GM19238 (cell line): ENCODE results near the gene PTPRN2.

Experiments used
- DNase-seq: peaks from one replicate; pipeline ENCODE4 v3.0.0; 2011; ENCODE audit warnings: low spot score; ENCODE audit not compliant: insufficient read length

PTPRN2 gene

DNA sequence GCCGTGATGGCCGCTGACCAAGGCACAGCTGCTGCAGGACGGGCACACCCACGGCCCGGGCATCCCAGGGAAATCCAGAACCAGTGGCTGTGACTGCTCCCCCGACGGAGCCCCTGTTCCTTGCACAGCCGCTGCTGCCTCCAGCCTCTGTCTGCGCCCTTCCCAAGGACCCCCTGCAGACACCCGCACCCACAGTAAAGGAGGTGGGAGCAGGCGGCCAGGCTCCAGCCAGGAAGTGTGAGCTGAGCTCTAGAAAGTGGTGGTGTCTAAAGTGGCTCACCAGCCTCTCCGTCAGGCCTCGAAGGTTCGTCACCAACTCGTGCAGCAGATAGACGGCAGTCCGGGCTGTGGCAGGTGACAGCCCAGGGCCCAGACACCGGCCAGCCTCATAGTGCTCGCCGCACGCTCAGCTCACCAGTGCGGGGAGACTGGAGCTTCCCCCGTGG, 944.1 kb downstream of the PTPRN2 start:
- DNase-seq, result no peak

DNA sequence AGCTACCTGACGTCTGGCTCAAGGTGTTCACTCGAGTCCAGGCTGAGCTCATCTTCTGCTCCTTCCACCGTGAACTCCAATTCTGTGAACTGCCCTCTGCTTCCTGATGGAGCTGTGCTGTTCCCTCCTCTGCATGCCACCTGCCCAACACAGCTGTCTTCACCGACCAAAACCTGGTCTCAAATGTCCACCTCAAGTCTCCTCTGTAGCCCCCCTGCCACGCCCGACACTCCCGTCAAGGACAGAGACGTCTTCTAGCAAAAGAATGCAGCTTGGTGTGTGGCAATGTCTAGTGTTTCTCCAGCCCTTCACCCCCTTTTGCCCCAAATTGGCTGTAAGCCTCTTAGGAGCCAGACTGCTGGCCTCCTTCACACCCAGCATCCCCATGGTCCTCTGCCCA, 945.8 kb downstream of the PTPRN2 start:
- DNase-seq, result no peak

DNA sequence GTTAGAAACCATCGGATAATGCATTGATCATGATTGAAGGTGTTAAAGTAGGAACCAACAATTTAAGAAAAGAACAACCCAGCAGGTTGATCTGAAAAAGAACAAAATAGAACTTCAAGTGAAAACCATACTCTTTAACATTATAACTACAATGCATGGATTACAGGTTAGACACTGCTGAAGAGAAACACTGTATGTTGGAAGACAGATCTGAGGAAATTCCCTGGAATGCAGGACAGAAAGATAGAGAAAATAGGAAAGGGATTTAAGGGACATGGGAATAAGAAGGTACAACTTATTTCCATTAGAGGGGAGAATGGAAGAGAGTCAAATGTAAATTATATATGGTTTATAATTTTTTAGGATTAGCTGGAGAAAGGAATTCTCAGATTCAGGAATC, 947.5 kb downstream of the PTPRN2 start:
- no peak for DNase-seq

DNA sequence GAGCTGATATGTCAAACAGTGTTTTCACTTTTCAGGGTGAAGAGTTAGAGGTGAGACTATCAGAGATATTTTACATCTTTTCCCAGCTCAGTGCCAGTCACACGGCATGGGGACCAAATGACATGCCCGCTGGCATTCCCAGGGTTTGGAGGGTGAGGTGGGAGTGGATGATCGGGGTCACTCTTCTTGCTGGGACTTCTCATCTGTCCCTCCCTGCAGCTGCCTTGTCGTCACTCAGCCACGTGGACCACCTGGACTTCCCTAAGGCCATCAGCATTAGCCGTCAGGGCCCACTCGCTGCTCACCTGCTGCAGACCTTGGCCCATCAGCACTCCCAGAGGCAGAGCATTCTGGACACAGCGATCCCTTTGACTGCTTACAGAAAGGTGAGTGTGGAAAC, 949.1 kb downstream of the PTPRN2 start:
- DNase-seq, result no peak

DNA sequence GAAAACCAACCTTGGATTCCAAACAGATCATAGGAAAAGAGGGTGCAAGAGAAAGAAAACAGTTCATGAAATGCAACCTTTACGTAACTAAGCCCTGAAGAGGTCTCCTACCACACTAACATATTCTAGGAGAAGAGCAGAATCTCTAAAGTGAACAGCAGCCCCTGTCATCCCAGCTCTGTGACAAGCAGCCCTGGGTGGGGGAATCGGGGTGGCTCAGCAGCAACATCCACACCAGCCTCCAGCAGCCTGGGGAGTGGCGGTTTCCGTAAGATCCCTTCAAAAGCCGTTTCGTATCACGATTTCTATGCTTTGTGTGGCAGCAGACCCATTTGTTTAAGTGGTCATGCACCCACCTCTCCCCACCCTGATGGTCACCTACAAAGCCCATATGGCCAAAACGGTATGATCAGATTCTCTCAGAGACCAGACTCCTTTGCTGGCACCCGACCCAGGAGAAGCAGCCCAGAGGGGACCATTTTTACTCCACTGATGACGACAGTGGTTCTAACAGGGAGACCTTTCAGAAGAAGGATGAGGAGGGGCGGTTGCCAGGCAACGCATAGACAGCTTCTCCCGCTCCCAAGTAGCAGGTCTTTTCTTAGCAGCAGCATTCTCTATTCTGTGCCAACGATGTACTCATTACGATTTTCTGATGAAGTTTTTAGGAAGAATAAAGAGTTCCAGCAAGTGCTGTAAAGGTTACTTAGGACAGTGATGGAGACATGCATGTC, 950.2 kb downstream of the PTPRN2 start:
- no peak for DNase-seq

DNA sequence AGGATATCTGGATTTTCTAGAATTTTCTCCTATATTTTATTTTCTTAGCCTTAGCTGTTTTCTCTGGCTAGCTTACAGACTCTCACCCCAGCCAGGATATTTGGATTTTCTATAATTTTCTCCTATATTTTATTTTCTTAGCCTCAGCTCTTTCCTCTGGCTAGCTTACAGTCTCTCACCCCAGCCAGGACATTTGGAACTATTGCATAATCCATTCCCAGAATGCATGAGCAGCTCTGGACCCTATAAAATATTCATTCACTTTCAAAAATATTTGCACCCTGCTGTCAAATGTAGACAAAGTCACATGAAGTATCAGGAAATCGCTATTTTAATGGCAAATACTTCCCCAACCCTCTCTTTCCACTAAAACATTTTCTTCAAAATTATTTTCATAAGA, 952.0 kb downstream of the PTPRN2 start:
- DNase-seq, result no peak

DNA sequence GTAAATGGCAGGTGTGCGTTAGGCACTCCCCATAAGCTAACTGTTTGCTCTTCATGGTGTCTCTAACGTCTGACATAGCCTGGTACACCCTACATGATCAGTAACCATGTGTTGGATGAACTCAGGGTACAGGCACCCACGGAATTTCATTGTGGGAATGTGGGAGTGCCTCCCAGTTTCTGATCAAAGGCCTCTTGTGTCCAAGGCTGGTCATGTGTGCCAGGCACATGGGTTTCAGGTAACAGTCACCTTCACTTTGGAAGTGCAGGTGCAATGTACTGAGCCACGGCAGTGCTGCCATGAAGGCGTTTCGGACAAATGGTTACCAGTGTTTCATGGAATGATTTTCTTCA, 952.5 kb downstream of the PTPRN2 start:
- no peak for DNase-seq

DNA sequence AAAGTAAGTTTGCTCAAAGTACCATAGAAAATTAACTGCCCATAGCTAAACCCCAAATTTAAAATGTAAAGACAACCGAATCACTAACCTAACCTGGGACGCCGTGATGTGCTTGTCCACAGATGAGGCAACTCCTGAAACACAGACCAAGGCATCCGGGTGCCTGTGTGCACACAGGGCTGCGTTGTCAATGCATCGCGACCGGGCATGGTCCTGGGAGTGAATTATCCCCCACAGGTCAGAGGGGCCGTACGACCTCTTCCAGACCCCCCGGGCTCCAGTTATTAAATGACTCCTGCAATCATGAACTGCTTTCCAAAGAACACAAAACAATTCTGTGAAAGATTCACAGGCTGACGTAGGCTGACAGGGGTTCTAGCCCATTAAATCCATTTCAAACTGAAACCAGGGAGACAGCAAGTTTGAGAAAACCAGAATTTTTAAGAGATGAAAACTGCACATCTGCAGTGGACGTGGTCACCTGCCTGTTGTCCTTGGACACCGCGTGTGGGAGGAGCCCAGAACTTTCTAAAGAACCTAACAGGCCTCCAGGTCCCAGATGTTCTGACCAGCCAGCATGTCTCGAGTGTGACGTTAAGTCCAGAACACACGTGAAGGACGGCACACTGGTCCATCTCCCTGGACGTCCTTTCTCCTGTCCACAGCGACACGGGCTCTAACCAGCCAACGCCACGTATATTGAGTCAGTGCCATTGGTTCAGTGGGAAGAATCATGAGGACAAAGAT, 953.0 kb downstream of the PTPRN2 start:
- no peak for DNase-seq

DNA sequence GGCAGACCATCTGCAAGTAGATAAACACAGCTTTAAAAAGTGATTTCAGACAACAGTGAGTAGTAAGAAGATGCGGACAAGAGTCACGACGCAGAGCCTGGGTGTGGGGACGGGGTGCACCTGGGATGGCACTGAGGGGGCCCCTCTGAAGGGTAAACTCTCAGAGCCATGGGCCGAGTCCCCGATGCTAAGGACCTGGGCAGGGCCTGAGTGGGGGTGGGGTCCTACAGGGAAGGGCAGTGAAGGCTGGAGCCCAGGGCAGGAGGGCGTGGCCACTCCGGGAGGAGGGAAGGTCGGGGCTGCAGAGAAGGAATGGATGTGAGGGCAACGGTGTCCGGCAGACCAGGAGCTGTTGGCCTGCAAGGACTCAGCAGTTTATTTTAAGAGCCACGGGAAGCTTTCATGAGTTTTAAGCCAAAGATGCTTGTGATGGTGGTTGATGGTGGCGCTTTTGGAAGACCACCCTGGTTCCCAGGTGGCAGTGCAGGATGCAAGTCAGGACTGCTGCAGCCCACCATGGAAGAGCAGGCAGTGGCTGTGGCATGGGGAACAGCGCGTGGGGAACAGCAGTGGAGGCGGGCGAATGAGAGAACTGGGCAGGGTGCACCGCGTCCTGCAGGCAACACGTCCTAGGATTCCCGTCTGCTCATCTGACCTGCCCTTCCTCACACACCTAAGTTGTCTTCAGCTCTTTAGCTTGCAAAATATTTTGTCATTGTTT, 954.0 kb downstream of the PTPRN2 start:
- DNase-seq, result no peak

DNA sequence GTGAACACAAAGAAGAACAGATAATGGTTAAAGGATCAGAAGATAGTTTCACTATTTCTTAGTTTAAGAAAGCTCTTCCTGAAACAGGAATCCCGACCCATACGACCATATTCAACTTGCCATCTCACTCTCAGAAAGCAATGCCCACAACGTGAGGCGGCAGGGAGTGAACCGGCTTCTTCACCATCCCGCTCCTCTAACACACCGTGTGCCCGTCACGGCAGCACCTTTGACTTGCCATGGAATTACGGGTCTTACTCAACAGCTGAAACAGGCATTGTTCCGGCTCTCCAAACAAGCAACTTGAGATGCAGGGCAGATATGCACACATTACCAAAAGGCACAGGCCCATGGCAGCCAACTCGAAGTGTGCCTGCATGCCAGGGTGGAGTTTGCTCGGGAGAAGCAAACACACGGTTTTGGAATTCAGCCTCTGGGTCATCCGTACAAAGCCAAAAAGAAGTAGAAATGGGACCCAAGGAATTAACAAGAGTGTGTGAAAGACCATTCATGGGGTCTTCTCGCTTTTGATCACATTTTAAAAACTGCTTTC, 957.2 kb downstream of the PTPRN2 start:
- no peak for DNase-seq

DNA sequence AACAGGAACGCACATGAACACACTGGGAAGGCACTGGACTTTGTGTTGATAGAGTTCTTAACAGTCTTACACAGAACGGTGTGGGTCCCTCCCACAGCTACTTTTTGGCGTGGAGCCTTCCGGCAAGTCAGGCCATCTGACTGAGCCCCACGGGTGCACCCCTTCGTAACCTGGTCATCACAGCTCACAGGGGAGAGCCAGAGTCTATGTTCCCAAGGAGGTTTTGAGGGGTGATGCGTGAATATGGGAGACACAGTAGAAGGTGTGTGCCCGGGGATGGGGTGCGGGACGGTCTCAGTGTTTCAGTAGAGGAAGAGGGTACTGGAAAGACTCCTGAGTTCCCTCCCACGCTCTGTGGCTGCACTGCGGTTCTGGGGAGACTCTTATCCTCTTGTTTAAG, 959.2 kb downstream of the PTPRN2 start:
- DNase-seq, result no peak

DNA sequence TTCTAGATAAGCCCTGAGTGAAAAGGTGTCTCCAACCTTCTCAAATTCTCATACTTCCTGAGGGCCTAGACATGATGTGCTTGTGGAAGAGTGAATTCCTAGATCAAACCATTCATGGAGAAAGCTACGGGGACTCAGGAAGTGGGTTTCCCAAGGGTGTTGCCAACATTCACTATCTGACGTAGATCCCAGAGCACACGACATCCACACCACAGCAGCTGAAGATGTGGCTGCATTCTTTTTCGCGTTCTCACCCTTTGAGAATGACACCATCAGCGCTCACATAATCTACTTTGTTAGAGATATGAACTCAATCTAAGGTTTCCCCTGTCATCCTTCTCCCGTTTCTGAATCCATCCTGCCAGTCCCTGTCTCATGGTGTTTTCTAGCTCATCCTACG, 960.0 kb downstream of the PTPRN2 start:
- DNase-seq, result no peak

DNA sequence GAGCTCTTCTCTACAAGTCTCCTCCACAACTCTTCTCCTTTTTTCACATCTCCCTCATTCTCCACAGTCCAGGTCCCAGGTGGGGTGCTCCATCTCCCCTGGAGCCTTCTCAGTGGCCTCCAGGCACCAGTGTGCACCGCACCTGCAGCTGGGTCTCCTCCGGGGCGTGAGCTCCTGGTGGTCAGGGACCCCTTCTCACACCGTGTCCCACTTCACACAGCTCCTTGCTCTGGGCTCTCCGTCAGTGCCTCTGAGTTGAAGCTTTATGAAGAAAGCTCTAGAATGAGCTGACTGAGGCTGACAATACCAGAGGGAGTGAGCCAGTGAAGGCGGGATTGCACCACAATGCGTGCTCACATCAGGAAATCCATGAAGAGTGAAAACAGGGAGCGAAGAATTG, 960.6 kb downstream of the PTPRN2 start:
- DNase-seq, result no peak

DNA sequence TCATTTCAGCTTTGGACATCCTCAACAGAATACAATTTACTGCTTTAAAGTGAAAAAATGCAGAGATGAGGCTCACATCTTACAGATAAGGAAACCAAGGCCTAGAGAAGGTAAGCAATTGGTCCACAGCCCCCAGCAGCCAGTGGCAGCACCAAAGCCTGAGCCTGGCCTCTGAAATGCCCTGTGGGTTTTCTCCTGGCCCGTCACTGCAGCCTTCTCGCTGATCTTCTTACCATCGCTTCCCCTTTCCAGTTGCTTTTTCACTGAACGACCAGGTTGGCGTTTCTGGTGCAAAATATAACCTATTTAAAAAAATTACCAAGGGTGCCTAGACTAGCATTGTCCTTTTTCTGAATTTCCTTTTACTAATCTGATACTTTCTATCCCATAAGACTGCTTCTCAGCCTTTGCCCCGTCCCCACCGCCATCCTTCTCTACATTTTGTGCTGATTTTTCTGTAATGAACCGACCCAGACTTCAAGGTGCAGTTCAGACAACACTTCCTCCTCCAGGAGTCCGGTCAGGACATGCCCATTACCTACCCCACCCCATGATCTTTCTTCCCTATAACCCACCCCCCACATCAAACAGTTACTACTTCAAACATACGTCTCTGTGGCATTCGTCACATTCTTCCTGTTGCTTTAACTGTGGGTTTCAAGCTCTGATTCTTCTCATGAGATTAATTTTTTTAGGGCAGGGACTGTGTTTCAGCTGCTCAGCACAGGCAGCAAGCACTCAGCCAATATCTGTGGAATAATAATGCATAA, 961.5 kb downstream of the PTPRN2 start:
- DNase-seq, result no peak

DNA sequence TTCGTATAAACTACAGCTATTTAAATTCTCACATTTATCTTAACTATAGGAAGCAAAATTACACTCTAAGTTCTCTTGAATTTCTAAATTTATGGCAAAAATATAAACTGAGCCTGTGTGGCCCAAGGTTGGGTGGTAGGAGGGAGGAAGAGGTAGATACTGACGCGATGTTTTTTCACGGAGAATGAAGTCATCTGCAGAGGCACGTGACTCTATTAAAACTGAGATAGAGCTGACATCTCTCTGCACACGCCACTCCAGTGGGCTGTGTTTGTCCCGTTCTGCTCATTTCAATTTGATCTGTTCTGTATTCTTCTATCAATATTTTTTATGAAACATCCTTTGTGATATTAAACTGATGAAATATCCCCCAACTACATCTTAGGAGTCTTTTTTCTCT, 964.1 kb downstream of the PTPRN2 start:
- DNase-seq, result no peak

DNA sequence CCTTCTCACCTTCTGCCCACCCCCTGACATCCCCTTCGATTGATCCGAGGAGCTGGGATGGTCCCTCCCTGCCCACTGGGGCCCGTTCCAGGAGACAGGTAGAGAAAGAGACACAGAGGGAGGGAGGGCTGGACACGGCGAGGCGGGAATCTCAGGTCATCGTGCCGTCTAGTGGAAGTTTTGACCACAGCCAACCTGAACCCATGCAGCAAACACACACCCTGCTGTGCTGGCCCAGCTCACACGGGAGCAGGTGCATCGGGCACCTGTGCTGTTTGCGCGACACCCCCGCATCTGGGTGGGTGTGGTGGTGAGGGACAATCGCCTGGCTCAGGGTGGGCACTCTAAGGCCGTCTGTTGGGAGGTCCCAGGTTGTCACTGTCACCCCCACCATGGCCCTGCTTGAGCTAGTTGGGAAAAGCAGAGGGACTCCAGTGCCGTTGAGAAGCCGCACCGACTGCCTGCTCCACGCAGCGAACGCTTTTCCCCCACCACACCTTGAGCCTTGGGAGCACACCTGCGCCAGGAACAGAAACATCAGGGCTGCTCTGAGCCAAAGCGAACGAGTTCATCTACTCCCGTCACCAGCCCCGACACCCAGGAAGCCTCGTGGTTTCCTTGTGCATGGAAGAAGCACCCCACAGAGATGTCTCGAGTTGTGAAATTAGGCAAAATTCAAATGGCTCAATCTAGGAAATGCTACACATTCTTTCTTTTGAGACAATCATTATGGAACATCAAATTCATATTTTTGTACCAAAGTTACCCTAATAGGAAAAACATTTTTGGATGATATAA, 965.0 kb downstream of the PTPRN2 start:
- DNase-seq, result no peak

DNA sequence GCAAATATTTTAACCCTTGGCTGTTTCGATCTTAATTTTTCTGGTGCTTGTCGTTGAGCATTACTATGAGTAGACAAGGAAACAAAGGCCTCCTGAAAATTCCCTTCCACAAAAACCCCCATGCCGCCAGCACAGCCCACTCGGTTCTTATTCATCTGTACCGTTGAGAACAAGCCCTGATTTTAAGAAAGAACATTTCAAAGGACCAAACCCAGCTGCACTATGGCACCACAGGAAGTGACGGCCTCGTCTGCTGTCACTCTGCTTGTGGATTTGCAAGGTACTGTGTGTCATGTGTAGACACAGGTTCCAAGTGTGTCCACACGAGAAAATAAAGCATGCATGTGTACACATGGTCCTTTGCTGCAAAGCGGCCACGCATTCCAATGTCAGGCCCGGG, 965.6 kb downstream of the PTPRN2 start:
- DNase-seq, result no peak

DNA sequence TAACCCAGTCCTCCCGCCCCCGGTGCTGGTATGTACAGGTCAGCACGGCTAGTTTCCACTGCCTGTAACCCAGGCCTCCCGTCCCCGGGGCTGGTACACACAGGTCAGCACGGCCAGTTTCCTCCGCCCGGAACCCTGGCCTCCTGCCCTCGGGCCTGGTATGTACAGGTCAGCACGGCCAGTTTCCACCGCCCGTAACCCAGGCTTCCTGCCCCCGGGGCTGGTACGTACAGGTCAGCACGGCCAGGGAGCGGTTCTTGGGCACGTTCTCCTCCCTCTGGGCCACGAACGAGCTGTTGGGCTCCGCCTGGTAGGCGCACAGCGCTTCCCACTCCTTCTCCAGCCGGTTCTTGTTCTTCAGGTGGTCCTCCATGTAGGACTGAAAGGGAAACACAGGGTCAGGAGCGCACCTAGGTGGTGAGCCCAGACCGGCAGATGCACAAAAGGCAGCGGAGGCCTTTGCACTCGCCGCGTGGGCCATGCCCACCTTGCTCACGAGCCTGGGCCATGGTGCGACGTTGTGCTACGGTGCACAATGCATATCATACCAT, 966.4 kb downstream of the PTPRN2 start:
- no peak for DNase-seq

DNA sequence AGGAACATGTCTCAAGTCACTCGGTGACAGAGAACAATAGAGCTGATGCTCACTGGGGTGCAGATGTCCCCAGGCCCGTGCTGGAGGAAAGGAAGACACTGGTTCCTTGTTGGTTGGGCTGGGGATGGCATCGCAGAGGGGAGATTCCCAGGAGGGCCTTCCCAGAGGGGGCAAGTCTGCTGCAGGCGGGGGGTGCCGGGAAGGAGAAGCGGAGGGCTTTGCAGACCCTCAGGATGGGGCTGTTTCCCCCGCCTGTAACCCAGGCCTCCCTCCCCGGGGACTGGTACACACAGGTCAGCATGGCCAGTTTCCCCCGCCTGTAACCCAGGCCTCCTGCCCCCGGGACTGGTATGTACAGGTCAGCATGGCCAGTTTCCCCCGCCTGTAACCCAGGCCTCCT, 967.0 kb downstream of the PTPRN2 start:
- DNase-seq, result no peak

DNA sequence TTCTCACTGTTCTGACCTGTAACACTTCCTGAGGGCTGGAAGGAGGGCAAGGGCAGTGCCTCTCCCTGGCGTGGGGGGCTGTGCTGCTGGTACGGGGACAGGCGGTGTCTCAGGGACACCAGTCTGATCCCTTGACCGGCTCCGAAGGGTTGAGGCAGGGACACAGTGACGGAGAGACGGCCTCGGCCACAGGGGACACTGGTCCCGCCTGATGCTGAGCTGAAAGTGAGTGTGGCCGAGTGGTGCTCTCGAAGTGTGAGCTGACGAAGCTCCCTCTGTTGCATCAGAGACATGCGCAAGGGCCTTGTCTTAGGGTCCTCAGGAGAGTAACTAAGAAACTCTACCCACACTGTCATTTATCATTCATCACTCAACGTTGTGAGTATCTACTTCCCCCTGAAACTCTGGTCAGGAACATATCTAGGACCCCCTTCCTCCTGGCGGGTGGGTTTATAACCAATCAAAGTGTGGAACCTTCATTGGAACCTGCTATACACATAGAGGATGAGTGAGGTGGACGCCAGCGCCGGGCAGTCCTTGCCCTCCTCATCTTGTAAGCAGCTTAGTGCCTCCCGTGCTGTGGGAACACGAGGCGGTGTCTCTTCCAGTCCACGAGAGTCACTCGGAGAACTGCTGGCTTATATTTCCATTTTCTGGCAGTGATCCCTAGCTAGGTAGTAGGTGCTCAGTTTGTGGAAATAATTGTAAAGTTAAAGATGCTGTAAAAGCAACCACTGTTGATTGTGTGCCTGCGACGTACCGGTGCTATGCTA, 967.7 kb downstream of the PTPRN2 start:
- no peak for DNase-seq
